Loucy (cell line): ENCODE measurements around the gene TEKT3.

Experiments
- H2AFZ ChIP-seq: fragments of 200-600 bp; sonication (generic); 2 replicates; pipeline ENCODE4 v1.6.0; 2016; ENCODE audit warnings: antibody characterized with exemption, mild to moderate bottlenecking, low read length, moderate library complexity
- H3F3A ChIP-seq: fragments of 200-600 bp; 2 replicates; pipeline ENCODE4 v1.6.0; 2016; ENCODE audit warnings: antibody characterized with exemption, low read depth, mild to moderate bottlenecking
- H3K27me3 ChIP-seq: fragments of 200-600 bp; sonication (generic); 2 replicates; pipeline ENCODE4 v1.6.1; 2014; ENCODE audit warnings: low read length, mild to moderate bottlenecking; ENCODE audit not compliant: insufficient read depth, poor library complexity, severe bottlenecking
- H3K36me3 ChIP-seq: fragments of 200-600 bp; sonication (generic); 2 replicates; pipeline ENCODE4 v1.6.1; 2016; ENCODE audit warnings: low read length; ENCODE audit not compliant: insufficient read depth
- H3K4me1 ChIP-seq: fragments of 200-600 bp; sonication (generic); 2 replicates; pipeline ENCODE4 v1.5.1; 2014; ENCODE audit warnings: low read length, mild to moderate bottlenecking; ENCODE audit not compliant: insufficient read depth, poor library complexity, severe bottlenecking
- H3K4me2 ChIP-seq: fragments of 200-600 bp; sonication (generic); 2 replicates; pipeline ENCODE4 v1.6.0; 2014; ENCODE audit warnings: antibody characterized with exemption, low read length, low read depth, mild to moderate bottlenecking; ENCODE audit not compliant: poor library complexity, severe bottlenecking
- H3K4me3 ChIP-seq: fragments of 200-600 bp; sonication (generic); 2 replicates; pipeline ENCODE4 v1.5.1; 2014; ENCODE audit warnings: low read length, mild to moderate bottlenecking, mixed read lengths; ENCODE audit not compliant: poor library complexity, severe bottlenecking
- H3K79me2 ChIP-seq: fragments of 200-600 bp; sonication (generic); 2 replicates; pipeline ENCODE4 v1.6.1; 2014; ENCODE audit warnings: low read length; ENCODE audit not compliant: insufficient read depth
- H3K9ac ChIP-seq: fragments of 200-600 bp; sonication (generic); 2 replicates; pipeline ENCODE4 v1.6.0; 2014; ENCODE audit warnings: mild to moderate bottlenecking, low read depth, low read length, moderate library complexity; ENCODE audit not compliant: poor library complexity, severe bottlenecking
- H3K9me2 ChIP-seq: fragments of 200-600 bp; sonication (generic); replicated peaks from 2 replicates; pipeline ENCODE4 v1.6.1; 2016; ENCODE audit warnings: low read depth, low read length, mixed read lengths
- H3K9me3 ChIP-seq: fragments of 200-600 bp; sonication (generic); 2 replicates; pipeline ENCODE4 v1.6.1; 2014; ENCODE audit warnings: mild to moderate bottlenecking, antibody characterized with exemption, low read length, low read depth; ENCODE audit not compliant: insufficient read depth
- H4K20me1 ChIP-seq: fragments of 200-600 bp; sonication (generic); 2 replicates; pipeline ENCODE4 v1.6.0; 2014; ENCODE audit warnings: antibody characterized with exemption, low read length, mild to moderate bottlenecking; ENCODE audit not compliant: insufficient read depth, poor library complexity, severe bottlenecking
- EZH2phosphoT487 ChIP-seq: fragments of 200-600 bp; IDR thresholded peaks from 2 replicates; pipeline ENCODE4 v1.6.1; 2018; ENCODE audit warnings: antibody characterized with exemption, mild to moderate bottlenecking, moderate library complexity, borderline replicate concordance
- TF ChIP-seq, protein P1 (sequence below): fragments of 200-600 bp; sonication (generic); conservative IDR thresholded peaks from 2 replicates; pipeline ENCODE4 v1.5.1; 2014; ENCODE audit warnings: mild to moderate bottlenecking, antibody characterized with exemption, low read length

TEKT3 gene

DNA sequence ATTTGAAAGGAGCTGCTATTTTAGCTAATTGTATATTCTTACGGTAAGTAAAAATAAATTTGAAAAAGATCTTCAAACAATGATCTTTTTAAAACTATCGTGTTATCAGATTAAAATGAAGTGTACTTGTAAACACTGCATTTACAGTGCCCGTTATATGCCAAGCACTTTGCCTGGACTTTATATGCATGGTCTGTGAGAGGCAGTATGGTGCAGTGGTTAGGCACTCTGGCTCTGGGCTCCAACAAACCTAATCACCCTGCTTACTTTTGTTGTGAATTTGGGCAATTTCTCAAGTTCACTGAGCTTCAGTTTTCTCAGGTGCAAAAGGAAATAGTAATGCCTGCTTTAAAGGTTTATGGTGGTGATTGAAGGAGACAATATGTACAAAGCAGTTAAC is 77.7 kb downstream of the TEKT3 start:
- Histone ChIP-seq H3F3A (no peaks in the 10 kb centered on the region), H3K9me3 (no peaks in the 10 kb centered on the region), H3K27me3 (no peaks in the 10 kb centered on the region), H3K9me2 (no peaks in the 10 kb centered on the region), H3K4me1 (peaks cover 7% of the 10 kb centered on the region), H3K4me2 (no peak overlapping the region), H3K36me3 (no peaks in the 10 kb centered on the region), H4K20me1 (no peaks in the 10 kb centered on the region), H3K79me2 (no peaks in the 10 kb centered on the region), H3K4me3 (no peak overlapping the region), H2AFZ (no peak overlapping the region), H3K9ac (no peak overlapping the region)
- TF ChIP-seq, protein P1, sequence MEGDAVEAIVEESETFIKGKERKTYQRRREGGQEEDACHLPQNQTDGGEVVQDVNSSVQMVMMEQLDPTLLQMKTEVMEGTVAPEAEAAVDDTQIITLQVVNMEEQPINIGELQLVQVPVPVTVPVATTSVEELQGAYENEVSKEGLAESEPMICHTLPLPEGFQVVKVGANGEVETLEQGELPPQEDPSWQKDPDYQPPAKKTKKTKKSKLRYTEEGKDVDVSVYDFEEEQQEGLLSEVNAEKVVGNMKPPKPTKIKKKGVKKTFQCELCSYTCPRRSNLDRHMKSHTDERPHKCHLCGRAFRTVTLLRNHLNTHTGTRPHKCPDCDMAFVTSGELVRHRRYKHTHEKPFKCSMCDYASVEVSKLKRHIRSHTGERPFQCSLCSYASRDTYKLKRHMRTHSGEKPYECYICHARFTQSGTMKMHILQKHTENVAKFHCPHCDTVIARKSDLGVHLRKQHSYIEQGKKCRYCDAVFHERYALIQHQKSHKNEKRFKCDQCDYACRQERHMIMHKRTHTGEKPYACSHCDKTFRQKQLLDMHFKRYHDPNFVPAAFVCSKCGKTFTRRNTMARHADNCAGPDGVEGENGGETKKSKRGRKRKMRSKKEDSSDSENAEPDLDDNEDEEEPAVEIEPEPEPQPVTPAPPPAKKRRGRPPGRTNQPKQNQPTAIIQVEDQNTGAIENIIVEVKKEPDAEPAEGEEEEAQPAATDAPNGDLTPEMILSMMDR, result no peak
- no peak for TF ChIP-seq EZH2phosphoT487

DNA sequence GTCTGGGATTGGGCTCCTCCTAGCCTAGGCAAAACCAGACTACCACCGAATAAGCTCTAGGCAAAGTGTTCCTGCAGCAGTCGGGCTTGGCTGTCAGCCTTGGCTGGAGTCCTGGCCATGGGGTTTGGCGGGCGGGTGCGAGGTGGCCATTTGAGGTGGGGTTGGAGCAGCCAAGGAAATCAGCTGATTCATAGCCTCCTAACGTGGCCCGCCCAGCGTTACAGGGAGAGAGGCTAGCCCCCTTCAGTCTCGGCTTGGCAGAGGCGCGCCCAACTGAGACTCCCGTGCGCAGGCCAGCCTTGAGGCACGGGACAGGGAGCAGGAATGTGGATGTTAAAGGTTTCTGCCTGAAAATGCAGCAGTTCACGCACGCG is 78.2 kb downstream of the TEKT3 start:
- no peaks in the 10 kb centered on the region for H3K27me3 ChIP-seq
- no peak overlapping the region for H3K4me3 ChIP-seq
- no peaks in the 10 kb centered on the region for H3K79me2 ChIP-seq
- H3K9me2 ChIP-seq, result no peaks in the 10 kb centered on the region
- H2AFZ ChIP-seq, result no peak overlapping the region
- H3K36me3 ChIP-seq, result no peaks in the 10 kb centered on the region
- no peaks in the 10 kb centered on the region for H4K20me1 ChIP-seq
- H3K9me3 ChIP-seq, result no peaks in the 10 kb centered on the region
- no peak overlapping the region for H3K4me2 ChIP-seq
- TF ChIP-seq EZH2phosphoT487, result no peak
- TF ChIP-seq, protein P1, result no peak
- H3K9ac ChIP-seq, result no peak overlapping the region
- H3K4me1 ChIP-seq, result peaks cover 10% of the 10 kb centered on the region
- H3F3A ChIP-seq, result no peaks in the 10 kb centered on the region

DNA sequence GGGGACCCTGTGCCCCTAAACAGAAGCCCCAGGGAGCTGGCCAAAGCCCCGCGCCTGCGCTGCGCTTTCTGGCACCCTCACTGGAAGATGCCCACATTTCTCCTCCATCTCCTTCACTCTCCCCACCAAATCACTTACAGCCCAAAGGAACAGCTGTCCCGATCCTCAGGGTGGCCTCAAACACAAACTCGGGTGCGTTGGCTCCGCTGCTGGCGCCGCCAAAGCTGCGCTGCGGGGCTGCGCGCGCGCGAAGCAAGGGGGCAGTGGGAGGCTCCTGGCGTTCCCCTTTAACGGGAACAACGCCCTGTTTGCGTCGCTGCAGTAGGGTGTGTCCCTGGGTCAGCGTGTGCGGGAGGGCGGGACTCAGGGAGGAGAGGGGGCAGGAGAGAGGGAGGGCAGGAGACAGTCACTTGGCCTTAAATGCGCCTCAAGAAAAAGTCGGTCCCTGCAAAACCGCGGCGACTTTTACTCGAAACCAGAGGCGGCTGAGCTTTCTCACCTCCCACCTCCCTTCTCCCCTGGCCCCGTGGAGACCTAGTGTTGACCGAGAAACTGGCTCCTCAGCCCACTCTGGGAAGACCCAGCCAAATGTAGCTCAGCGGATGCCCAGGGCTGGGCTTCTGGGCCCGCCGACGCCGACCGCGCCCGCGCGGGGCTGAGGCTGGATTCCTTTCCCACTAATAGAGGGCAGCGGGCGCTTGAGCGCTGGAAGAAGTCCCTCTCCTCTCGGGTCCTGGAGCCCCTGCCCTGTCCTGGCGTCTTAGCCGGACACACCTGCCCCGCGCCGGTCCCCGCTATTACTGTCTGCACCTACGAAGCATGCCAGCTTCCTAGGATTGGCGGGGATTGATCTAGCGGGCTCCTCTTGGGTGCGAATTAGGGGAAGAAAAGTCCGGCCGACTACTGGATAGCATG is 78.8 kb downstream of the TEKT3 start:
- Histone ChIP-seq H3K9me3 (no peaks in the 10 kb centered on the region), H3K4me1 (peaks cover 16% of the 10 kb centered on the region), H3K27me3 (no peaks in the 10 kb centered on the region), H4K20me1 (no peaks in the 10 kb centered on the region), H3K79me2 (no peaks in the 10 kb centered on the region), H3K4me2 (no peak overlapping the region), H3K9ac (no peak overlapping the region), H3K4me3 (no peak overlapping the region), H2AFZ (no peak overlapping the region), H3K36me3 (no peaks in the 10 kb centered on the region), H3F3A (no peaks in the 10 kb centered on the region), H3K9me2 (no peaks in the 10 kb centered on the region)
- TF ChIP-seq, protein P1, result no peak
- no peak for TF ChIP-seq EZH2phosphoT487
